HG03442 (cell line): ENCODE measurements around the gene SLC34A3.

ENCODE experiments used
- ATAC-seq: cut with Tn5 transposase; IDR thresholded peaks from one replicate; pipeline ENCODE4 v1.9.1; 2021; ENCODE audit warnings: mild to moderate bottlenecking, moderate library complexity; ENCODE audit not compliant: unreplicated experiment

Gene SLC34A3

DNA sequence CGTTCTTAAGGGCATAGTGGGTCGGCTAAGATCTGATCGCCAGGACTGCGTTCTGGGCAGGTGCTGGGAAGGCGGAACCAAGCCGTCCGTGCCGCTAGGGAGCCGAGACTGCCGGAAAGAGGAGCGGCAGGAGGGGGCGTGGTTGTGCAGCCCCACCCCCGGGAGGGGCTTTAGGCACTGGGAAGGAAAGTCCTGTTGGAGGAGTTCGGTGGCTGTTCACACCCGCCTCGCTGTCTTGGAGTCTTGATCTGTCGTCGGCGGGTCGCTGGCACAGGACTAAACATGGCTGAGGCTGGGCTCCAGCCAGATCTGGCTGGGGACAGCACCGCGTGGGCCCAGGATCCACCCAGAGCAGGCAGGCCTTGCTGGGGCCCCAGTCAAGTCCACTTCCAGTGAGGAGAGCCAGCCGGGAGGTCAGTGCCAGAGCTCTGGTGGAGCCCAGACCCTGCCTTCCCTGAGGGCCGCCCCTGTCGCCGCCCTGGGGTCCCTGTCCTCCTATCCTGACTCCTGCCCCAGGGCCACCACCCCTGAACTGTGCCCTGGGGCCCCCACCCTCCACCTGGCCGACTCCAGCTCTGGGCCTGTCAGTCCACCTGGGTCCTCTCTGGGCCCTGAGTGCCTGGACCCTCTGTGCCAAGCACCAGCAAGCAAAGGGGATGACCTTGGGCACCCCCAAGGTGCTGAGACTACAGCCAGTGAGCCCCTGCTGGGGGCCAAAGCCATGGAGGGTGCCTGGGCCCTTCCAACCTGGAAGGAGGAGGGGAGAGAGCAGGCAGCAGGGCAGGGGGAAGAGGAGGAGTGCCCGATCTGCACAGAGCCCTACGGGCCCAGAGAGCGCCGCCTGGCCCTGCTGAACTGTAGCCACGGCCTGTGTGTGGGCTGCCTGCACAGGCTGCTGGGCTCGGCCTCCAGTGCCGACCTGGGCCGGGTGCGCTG lies 13.2 kb upstream of the SLC34A3 start:
- ATAC-seq: no peak

DNA sequence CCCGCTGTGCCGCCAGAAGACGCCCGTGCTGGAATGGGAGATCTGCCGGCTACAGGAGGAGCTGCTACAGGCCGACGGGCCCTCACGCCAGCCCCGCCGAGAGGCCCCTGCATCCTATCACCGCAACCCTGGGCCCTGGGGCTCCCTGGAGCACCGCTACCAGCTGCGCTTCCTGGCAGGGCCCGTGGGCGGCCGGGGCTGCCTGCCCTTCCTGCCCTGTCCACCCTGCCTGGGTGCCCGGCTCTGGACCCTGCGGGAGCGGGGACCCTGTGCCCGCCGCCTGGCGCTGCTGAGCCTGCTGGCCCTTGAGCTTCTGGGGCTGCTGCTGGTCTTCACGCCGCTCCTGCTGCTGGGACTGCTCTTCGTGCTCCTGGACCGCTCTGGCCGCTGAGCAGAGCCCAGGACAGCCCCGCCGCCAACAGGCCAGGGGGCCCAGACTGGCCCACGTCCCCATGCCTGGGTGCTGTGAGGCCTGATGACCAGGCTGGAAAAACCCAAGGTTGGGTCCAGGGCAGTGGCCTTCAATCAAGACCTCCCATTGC lies 12.4 kb upstream of the SLC34A3 start:
- no peak for ATAC-seq

GRCh38 chr9:137218754-137219271 lies 11.9 kb upstream of the SLC34A3 start:
- no peak for ATAC-seq

- ATAC-seq: no peak
Observed at GRCh38 chr9:137219757-137220316, 10.9 kb upstream of the SLC34A3 start.

DNA sequence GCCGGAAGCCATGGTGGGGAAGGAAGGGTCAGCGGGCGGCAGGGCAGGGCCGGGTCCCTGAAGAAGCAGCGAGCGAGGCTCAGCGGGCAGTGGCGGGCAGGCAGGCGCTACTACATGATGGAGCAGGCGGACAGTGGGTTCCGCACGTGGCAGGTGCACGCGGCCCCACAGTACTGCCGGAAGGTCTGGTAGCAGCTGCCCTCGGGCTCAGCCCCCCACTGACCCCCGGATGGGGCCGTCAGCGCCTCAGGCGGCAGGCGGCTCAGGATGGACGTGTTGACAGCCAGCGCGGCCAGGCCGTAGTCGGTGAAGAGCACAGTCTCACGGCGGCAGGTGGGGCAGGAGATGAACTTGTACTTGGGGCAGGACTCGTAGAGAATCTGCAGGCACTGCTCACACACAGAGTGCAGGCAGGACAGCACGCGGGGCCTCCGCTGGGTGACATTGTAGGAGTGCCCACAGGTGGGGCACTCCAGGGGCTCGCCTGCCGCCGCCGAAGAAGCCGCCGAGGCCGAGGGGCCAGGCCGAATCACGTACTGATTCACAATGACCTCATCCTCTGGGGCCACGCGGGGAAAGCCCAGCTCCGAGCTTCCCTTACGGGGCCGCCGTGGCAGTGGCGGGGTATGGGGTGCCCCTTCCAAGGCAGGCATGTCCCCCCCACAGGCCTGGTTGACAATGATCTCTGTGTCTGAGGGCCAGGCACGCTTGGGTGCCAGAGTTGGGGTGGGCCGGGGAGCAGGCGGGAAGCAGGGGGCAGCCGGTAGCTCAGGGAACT lies 10.2 kb upstream of the SLC34A3 start:
- no peak for ATAC-seq

DNA sequence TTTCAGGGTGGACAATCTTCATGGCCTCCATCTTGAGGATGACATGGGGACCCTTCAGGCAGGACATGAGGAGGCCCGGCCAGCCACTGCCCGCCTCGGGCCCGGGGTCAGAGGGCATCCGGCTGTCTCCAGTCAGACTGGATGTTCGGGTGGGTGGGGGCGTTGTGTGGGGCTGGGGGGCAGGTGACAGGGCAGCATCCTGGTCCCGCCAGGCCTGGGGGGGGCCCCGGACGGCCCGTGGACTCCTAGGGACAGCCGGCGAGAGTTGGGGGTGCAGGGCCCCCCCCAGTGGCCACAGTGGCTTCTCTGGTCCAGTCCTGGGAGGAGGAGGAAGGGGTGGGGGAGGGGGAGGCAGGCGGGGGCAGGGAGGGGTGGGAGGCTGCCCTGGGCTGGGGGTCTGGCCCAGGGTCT lies 9.6 kb upstream of the SLC34A3 start:
- no peak for ATAC-seq

DNA sequence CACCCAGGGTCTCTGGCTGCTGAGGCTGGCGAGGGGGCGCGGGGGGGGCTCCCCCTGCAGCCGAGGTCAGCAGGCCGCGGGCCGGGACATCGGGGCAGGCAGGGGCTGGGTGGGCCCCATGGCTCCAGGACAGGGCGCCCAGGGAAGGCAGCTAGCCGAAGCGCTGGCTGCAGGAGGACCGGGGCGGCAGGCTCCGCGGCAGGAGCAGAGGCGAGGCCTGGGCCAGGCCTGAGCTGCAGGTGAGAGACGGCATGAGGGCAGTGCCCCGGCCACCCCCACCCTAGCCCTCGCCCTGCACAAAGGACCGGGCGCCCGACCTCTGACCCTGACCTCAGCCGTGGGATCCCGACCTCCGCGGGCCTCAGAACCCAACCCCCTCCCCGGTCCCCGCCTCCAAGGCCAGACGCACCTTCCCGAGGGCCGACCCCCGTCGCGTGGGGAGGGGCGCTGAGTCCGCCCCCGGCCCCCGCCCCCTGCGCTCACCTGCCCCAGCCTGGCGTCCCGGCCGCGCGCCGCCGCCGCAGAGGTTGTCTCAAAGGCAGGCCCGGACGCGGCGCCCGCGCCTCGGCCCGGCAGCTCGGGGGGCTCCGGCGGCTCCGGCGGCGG lies 9.1 kb upstream of the SLC34A3 start:
- ATAC-seq: no peak

- ATAC-seq: peak; percentile 2
Observed at GRCh38 chr9:137222190-137223077, 8.3 kb upstream of the SLC34A3 start, which contains the start of gene RNF208. TSS of gene RNF208 (minus strand) at chr9:137222240. CDS start at chr9:137221212, 1,028 bp downstream.

GRCh38 chr9:137223078-137223970 lies 7.4 kb upstream of the SLC34A3 start:
- peak; percentile 55 for ATAC-seq

- ATAC-seq: no peak
Observed at GRCh38 chr9:137224830-137225694, 5.6 kb upstream of the SLC34A3 start, which contains the start of gene CYSRT1. TSS of gene CYSRT1 (plus strand) at chr9:137225174. CDS start at chr9:137225622, 448 bp downstream.

- no peak for ATAC-seq
Observed at GRCh38 chr9:137225699-137226331, 4.9 kb upstream of the SLC34A3 start.

DNA sequence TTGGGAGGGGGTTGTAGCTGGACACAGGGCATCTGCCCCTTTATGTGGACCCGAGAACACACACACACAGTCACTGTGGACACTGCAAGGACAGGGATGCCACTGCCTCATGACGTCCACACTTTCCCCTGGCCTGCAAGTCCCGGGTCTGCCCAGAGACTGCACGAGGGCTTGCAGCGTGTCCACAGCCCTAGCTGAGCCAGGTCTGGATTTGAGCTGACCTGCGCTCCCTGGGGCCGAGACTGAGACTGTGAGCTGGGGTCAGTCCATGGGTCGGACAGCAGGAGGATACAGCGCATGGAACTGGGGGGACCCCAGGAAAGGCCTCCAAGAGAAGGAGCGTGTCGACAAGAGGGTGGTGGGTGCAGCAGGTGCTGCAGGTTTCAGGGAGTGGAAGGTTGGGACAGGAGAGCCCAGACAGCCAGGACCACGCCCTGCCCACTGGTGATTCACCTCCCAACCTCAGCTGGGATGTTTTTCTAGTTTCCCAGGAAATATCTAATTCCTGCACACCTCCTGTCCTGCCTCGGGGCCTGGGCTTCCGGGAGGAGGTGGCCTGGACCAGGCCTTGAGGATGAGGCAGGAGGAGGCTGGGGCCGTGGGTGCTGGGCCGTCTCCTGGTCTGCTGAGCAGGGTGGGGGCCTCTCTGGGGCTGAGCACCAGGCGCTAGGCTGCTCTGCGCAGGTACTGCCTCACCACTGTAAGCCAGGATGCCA lies 4.2 kb upstream of the SLC34A3 start:
- no peak for ATAC-seq

DNA sequence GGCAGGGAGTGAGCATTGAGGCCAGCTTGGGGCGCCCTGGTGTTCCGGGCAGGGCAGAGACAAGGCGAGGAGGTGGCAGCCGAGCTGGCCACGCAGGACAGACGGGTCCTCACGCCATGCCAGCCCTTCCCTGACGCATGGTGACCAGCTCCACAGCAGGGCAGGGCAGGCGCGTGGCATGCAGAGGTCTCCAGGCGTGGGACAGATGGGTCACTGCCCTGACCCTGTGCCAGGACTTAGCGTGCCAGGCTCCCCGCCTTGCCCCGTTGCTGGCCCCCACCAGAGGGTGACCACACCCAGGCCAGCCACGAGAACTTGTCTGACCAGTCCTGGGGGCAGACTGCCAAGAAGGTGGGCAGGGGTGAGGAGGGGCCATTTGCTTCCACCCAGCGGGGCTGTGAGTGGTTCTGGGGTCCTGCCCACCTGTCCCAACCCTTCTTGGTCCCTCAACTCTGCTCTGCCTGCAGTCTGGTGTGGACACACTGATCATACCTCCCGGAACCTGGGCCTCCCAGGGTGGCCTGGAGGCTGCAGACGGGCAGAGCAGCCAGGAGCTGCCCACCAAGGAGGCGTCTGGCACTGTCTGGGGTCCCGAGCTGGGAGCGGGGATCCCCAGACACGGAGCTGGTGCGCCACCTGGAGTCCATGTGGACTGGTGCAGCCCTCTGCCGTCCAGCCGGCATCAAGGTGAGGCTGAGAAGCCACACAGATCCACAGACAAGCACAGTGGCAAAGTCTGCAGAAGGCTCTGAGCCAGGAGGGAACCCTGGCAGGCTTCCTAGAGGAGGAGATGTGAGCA lies 3.4 kb upstream of the SLC34A3 start, which contains the start of gene RNF224:
Gene RNF224, plus strand, starts transcription at position 449 of the 799 bp plus-strand sequence. CDS start 834 bp downstream, outside the sequence.
- no peak for ATAC-seq

DNA sequence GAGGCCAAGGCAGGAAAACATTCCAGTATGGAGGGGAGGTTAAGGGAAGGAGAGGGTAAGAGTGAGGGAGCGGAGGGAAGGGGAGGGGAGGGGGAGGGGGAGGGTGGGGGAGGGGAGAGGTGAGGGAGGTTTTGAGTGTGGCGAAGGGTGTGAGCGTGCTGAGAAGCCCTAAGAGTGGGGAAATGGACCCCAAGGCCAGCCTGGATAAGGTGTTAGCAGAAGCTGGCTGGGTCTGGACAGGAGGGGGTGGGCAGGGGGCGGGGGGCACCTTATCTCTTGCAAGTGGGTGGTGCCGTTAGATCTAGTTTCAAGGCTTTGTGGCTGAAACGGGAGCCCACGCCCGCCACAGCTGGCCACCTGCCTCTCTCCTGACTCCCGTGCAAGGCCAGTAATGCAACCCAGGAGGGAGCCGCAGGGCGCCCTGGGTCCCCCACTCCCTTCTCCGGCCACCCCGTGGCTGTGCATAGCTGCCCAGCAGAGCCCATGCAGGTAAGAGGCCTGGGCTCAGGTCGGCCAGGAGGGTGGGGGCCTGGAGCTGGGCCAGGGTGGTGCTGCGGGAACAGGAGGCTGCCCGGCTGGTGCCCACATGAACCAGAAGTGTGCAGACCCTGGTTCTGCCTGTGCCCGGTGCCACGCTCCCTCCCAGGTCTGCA lies 2.7 kb upstream of the SLC34A3 start:
- no peak for ATAC-seq

DNA sequence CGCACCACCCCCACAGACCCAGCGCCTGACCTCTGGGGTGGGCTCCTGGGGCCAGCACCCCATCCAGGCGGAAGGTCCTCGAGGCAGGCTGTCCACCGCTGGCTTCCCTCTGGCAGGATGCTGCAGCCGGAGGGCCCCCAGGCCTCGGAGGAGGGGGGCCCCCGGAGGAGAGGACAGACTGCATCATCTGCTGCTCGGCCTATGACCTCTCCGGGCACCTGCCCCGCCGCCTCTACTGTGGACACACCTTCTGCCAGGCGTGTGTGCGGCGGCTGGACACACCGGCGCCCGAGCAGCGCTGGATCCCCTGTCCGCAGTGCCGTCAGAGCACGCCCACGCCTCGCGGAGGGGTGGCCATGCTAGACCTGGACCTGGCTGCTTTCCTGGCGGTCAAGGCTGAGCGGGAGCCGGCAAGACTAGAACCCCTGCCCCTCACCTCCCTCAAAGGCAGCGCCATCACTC lies 2.2 kb upstream of the SLC34A3 start:
- no peak for ATAC-seq
